ENCODE results near the gene RASD2. TPM values are rescaled to one million over a fixed set of nuclear protein-coding genes. Genes with fewer than 3 reads are reported as not detected.
"Not testable (repeated sequence)": the region's sequence is repeated elsewhere in the genome, so short reads cannot be mapped to it uniquely, and the experiment has no call there.

Gene RASD2
- total RNA-seq, 1 experiment from 2014 or later = 2.4 TPM

DNA sequence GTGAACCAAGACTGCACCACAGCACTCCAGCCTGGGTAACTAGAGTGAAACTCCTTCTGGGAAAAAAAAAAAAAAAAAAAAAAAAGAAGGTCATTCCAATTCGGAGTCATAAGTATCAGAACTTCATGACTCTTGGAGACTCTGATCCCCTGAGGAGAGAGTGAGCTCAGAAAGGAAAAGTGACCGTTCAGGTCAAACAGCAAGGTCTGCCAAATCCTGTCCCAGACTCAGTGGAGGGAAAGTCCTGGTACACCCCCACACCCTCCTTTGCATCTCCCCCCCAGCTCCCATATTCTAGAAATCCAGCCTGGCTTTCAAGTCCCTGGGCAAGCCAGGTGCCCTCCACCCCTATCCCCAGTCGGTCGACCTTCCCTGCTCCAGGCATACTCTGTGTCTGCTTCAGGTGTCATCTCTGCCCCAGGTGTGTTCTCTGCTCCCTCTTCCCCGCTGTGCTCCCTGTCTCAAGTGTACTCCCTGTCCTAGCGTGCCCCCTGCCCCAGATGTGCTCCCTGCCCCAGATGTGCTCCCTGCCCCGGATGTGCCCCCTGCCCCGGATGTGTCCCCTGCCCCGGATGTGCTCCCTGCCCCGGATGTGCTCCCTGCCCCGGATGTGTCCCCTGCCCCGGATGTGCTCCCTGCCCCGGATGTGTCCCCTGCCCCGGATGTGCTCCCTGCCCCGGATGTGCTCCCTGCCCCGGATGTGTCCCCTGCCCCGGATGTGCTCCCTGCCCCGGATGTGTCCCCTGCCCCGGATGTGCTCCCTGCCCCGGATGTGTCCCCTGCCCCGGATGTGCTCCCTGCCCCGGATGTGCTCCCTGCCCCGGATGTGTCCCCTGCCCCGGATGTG lies 49.3 kb upstream of the RASD2 start:
- intact Hi-C loops (cut with micrococcal nuclease); H2AFZ ChIP-seq (ENCODE audit: low read depth, low read length, poor library complexity, severe bottlenecking); H3K9me3 ChIP-seq (ENCODE audit: control insufficient read depth in 1 of 2, insufficient read depth in 1 of 2, low read depth in 1 of 2, low read length in 2 of 2); H3K36me3 ChIP-seq (ENCODE audit: control insufficient read depth in 1 of 2, insufficient read depth in 2 of 2, low read length in 2 of 2); H3K79me2 ChIP-seq (ENCODE audit: insufficient read depth, low read length); CTCF ChIA-PET; H3K27me3 ChIP-seq (ENCODE audit: insufficient read depth, low read length); H4K20me1 ChIP-seq (ENCODE audit: insufficient read depth); H3K9me2 ChIP-seq (ENCODE audit: insufficient read depth); DNase-seq (ENCODE audit: low read depth, low spot score): not testable (repeated sequence)
- peak overlapping the region; percentile 58 for H3K9ac ChIP-seq (ENCODE audit: low read length)
- RAD21 ChIA-PET (ENCODE audit: low non-redundant PET in 1 of 2, low total read pairs in 2 of 2, uncharacterized antibody in 2 of 2, unreplicated experiment in 2 of 2) = interaction anchor here in 1 of 2 experiments (0.9 kb wide), 1 partner anchor 60 kb away, joined by 3 read pairs; no protein-coding TSS in a partner anchor
- BruUV-seq (replicated peaks) = TSS peak; percentile 95
- ATAC-seq = peak; percentile 57
- H3K4me2 ChIP-seq (ENCODE audit: low read length) = peak overlapping the region; percentile 98
- POLR2A ChIA-PET = interaction anchor here (1.1 kb wide), 1 partner anchor 9 kb away, joined by 3 read pairs; no protein-coding TSS in a partner anchor
- H3K4me3 ChIP-seq (replicated peaks in 1 of 2; ENCODE audit: low read depth in 1 of 2, low read length in 2 of 2) = peak overlapping the region; percentile 82 to 83
- TF ChIP-seq SRF (IDR thresholded peaks at IDR 0.05; ENCODE audit: low read depth) = peak; percentile 48
- TF ChIP-seq, protein P1, sequence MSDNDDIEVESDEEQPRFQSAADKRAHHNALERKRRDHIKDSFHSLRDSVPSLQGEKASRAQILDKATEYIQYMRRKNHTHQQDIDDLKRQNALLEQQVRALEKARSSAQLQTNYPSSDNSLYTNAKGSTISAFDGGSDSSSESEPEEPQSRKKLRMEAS (IDR thresholded peaks at IDR 0.05) = peak; percentile 47; the same call in 1 of the 2 replicates
- H3K4me1 ChIP-seq (ENCODE audit: control insufficient read depth in 1 of 2, insufficient read depth in 2 of 2, low read length in 2 of 2) = peaks cover 6 to 16% of the 10 kb centered on the region in 2 experiments; a peak in 3 of 4 replicates
- H3K27ac ChIP-seq (ENCODE audit: low read depth, low read length) = peak overlapping the region; percentile 97

DNA sequence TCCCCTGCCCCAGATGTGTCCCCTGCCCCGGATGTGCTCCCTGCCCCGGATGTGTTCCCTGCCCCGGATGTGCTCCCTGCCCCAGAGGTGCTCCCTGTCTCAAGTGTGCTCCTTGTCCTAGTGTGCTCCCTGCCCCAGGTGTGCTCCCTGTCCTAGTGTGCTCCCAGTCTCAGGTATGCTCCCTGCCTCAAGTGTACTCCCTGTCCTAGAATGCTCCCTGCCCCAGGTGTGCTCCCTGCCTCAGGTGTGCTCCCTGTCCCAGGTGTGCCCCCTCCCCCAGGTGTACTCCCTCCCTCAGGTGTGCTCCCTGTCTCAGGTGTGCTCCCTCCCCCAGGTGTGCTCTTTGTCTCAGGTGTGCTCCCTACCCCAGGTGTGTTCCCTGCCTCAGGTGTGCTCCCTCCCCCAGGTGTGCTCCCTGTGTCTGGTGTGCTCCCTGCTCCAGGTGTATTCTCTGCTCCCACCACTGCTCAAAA lies 48.7 kb upstream of the RASD2 start:
- ATAC-seq = peak; percentile 72
- no peaks in the 10 kb centered on the region for H3K36me3 ChIP-seq (ENCODE audit: control insufficient read depth in 1 of 2, insufficient read depth in 2 of 2, low read length in 2 of 2)
- H3K4me2 ChIP-seq (ENCODE audit: low read length) = peak overlapping the region; percentile 98
- peaks cover 6 to 16% of the 10 kb centered on the region in 2 experiments; a peak in 3 of 4 replicates for H3K4me1 ChIP-seq (ENCODE audit: control insufficient read depth in 1 of 2, insufficient read depth in 2 of 2, low read length in 2 of 2)
- H2AFZ ChIP-seq (ENCODE audit: low read depth, low read length, poor library complexity, severe bottlenecking) = no peak overlapping the region
- H3K27me3 ChIP-seq (ENCODE audit: insufficient read depth, low read length) = no peaks in the 10 kb centered on the region
- peak overlapping the region; percentile 97 for H3K27ac ChIP-seq (ENCODE audit: low read depth, low read length)
- no peaks in the 10 kb centered on the region for H3K9me3 ChIP-seq (ENCODE audit: control insufficient read depth in 1 of 2, insufficient read depth in 1 of 2, low read depth in 1 of 2, low read length in 2 of 2)
- no TSS peak for BruUV-seq (replicated peaks)
- H3K9ac ChIP-seq (ENCODE audit: low read length) = peak overlapping the region; percentile 60
- intact Hi-C loops (cut with micrococcal nuclease) = loop anchor here (1.0 to 2.0 kb wide), 2 partner anchors 91 to 131 kb away; no protein-coding TSS in a partner anchor
- no peaks in the 10 kb centered on the region for H4K20me1 ChIP-seq (ENCODE audit: insufficient read depth)
- no peaks in the 10 kb centered on the region for H3K9me2 ChIP-seq (ENCODE audit: insufficient read depth)
- ChIA-PET RAD21 (ENCODE audit: low non-redundant PET in 1 of 2, low total read pairs in 2 of 2, uncharacterized antibody in 2 of 2, unreplicated experiment in 2 of 2) (interaction anchor here in 1 of 2 experiments (1.5 kb wide), 1 partner anchor 90 kb away, joined by 5 read pairs; no protein-coding TSS in a partner anchor), POLR2A (no interaction called here), CTCF (no interaction called here)
- no peaks in the 10 kb centered on the region for H3K79me2 ChIP-seq (ENCODE audit: insufficient read depth, low read length)
- H3K4me3 ChIP-seq (replicated peaks in 1 of 2; ENCODE audit: low read depth in 1 of 2, low read length in 2 of 2) = peak overlapping the region; percentile 82 to 83
- peak; percentile 79 for DNase-seq (ENCODE audit: low read depth, low spot score)
- TF ChIP-seq, protein P2, sequence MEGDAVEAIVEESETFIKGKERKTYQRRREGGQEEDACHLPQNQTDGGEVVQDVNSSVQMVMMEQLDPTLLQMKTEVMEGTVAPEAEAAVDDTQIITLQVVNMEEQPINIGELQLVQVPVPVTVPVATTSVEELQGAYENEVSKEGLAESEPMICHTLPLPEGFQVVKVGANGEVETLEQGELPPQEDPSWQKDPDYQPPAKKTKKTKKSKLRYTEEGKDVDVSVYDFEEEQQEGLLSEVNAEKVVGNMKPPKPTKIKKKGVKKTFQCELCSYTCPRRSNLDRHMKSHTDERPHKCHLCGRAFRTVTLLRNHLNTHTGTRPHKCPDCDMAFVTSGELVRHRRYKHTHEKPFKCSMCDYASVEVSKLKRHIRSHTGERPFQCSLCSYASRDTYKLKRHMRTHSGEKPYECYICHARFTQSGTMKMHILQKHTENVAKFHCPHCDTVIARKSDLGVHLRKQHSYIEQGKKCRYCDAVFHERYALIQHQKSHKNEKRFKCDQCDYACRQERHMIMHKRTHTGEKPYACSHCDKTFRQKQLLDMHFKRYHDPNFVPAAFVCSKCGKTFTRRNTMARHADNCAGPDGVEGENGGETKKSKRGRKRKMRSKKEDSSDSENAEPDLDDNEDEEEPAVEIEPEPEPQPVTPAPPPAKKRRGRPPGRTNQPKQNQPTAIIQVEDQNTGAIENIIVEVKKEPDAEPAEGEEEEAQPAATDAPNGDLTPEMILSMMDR (IDR thresholded peaks at IDR 0.05 in 2 of 3, conservative IDR thresholded peaks at IDR 0.05 in 1 of 3; ENCODE audit: borderline replicate concordance in 1 of 3, insufficient read depth in 1 of 3, low read depth in 2 of 3, low read length in 2 of 3) = no peak
- TF ChIP-seq YY1 (IDR thresholded peaks at IDR 0.05; ENCODE audit: extremely low read depth, insufficient replicate concordance, low read depth, low read length) (peak; percentile 11), CEBPB (IDR thresholded peaks at IDR 0.05; ENCODE audit: low read depth) (no peak), ZFX (IDR thresholded peaks at IDR 0.05) (no peak), RAD21 (IDR thresholded peaks at IDR 0.05; ENCODE audit: low read depth) (peak; percentile 24; the same call in 1 of the 2 replicates), POLR2A (IDR thresholded peaks at IDR 0.05; ENCODE audit: borderline replicate concordance, extremely low read depth, insufficient read depth, insufficient read length) (no peak), SP1 (IDR thresholded peaks at IDR 0.05; ENCODE audit: low read depth) (no peak), JUND (IDR thresholded peaks at IDR 0.05) (no peak), SIN3A (IDR thresholded peaks at IDR 0.05; ENCODE audit: low read depth) (no peak), EZH2phosphoT487 (IDR thresholded peaks at IDR 0.05; ENCODE audit: borderline replicate concordance) (no peak), EZH2 (IDR thresholded peaks at IDR 0.05) (no peak)
- TF ChIP-seq, protein P3, sequence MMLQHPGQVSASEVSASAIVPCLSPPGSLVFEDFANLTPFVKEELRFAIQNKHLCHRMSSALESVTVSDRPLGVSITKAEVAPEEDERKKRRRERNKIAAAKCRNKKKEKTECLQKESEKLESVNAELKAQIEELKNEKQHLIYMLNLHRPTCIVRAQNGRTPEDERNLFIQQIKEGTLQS (IDR thresholded peaks at IDR 0.05) = no peak
- TF ChIP-seq, protein P4, sequence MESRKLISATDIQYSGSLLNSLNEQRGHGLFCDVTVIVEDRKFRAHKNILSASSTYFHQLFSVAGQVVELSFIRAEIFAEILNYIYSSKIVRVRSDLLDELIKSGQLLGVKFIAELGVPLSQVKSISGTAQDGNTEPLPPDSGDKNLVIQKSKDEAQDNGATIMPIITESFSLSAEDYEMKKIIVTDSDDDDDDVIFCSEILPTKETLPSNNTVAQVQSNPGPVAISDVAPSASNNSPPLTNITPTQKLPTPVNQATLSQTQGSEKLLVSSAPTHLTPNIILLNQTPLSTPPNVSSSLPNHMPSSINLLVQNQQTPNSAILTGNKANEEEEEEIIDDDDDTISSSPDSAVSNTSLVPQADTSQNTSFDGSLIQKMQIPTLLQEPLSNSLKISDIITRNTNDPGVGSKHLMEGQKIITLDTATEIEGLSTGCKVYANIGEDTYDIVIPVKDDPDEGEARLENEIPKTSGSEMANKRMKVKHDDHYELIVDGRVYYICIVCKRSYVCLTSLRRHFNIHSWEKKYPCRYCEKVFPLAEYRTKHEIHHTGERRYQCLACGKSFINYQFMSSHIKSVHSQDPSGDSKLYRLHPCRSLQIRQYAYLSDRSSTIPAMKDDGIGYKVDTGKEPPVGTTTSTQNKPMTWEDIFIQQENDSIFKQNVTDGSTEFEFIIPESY (IDR thresholded peaks at IDR 0.05; ENCODE audit: extremely low read depth, insufficient replicate concordance, low read length) = no peak

Data from HCT116 (cell line).